ENCODE measurements around the gene ABCC8.

Gene ABCC8

DNA sequence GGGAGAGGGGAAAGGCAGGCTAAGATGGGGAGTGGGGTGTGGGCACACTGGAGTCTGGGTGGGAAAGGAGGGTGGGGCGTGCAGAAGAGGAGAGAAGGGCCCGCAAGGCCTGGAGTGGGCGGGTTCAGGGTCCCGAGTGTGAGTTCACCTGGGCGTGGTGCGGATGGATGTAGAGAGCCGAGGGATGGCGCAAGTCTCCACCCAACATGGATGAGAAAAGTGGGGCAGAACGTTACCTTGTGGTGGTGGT lies 364 bp upstream of the ABCC8 start:
- no peaks in the 10 kb centered on the region for H3K9me3 ChIP-seq (ENCODE audit: control insufficient read depth in 2 of 2, low read length in 2 of 2)
- H3K27ac ChIP-seq (ENCODE audit: low read depth in 2 of 2, low read length in 2 of 2), result no peak overlapping the region
- H3K27me3 ChIP-seq (ENCODE audit: control insufficient read depth in 2 of 2, insufficient read depth in 2 of 2, low read length in 2 of 2), result peaks cover 38 to 50% of the 10 kb centered on the region in 2 donors
- H3K4me3 ChIP-seq (ENCODE audit: low read length in 2 of 2), result no peak overlapping the region
- H3K4me1 ChIP-seq (ENCODE audit: control insufficient read depth in 2 of 2, insufficient read depth in 2 of 2, low read length in 2 of 2), result peaks cover 0 to 3% of the 10 kb centered on the region in 2 donors
- H3K9ac ChIP-seq (ENCODE audit: low read depth in 1 of 2, low read length in 2 of 2), result no peak overlapping the region
- no peaks in the 10 kb centered on the region for H3K36me3 ChIP-seq (ENCODE audit: control insufficient read depth in 2 of 2, insufficient read depth in 2 of 2, low read length in 2 of 2)

DNA sequence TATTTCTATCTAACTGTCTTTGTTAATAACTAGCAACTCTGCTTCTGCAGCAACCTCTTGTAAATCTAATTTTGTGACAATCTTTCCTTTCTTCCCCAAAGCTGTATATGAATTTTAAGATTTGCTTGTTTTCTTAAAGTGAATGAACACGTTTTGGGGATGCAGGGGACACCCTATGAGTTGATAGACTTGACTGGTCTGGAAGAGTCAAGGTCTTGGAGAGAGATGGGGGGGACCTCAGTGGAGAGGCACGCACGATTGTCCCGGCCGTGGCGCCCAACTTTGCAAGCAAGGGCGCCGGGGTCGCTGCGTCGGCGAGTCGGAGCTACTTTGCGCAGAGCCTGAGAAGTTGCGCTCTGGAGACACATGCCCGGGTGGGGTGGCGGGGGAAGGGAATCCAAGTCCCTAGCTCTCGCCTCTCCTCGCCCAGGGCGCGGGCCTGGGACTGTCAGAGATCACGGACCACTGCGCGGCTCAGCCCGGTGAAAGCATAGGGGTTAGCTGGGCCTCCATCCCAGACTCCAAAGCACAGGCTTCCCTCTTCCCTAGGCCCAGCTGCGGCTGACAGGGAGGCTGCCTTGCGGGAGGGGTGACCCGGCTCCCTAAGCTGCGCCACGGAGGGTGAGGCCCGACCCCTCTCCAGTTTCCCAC lies 854 bp downstream of the ABCC8 start:
- Histone ChIP-seq H3K36me3 (ENCODE audit: control insufficient read depth in 2 of 2, insufficient read depth in 2 of 2, low read length in 2 of 2) (no peaks in the 10 kb centered on the region), H3K4me1 (ENCODE audit: control insufficient read depth in 2 of 2, insufficient read depth in 2 of 2, low read length in 2 of 2) (peaks cover 0 to 3% of the 10 kb centered on the region in 2 donors), H3K9ac (ENCODE audit: low read depth in 1 of 2, low read length in 2 of 2) (no peak overlapping the region), H3K27me3 (ENCODE audit: control insufficient read depth in 2 of 2, insufficient read depth in 2 of 2, low read length in 2 of 2) (peaks cover 38 to 53% of the 10 kb centered on the region in 2 donors), H3K4me3 (ENCODE audit: low read length in 2 of 2) (peak overlapping the region in 1 of 2 donors; percentile 22), H3K27ac (ENCODE audit: low read depth in 2 of 2, low read length in 2 of 2) (no peak overlapping the region), H3K9me3 (ENCODE audit: control insufficient read depth in 2 of 2, low read length in 2 of 2) (no peaks in the 10 kb centered on the region)

DNA sequence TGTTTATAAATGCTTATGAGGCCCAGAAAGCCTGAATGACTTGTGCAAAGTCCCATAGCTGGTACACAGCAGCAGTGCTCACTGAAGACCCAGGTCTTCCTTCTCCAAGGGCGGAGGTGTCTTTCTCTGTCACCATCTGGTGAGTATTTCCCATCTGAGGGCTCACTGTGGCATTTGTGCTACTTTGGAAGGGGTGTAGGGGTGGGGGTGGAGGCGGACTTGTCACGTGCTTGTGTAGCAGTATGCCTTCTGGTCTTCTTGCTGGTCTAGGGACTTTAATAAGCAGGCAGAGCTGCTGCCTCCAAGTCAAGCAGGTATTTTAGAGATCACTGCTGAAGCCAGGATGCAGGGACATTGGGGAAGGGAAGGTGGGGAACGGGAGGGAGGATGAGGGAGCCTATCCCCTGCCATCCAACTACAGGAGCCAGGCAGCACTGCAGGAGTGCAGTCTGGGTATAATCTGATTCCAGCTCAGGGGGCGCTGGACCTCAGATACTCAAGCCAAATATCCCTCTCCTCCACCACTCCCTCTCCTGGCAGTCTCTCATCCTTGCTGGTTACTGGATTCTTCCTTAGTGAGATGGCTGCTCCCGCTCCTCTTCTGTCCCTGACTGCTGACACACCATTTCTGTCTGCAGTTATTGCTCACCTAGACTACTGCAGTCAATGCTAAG lies 3.4 kb downstream of the ABCC8 start:
- Histone ChIP-seq H3K4me3 (ENCODE audit: low read length in 2 of 2) (no peak overlapping the region), H3K4me1 (ENCODE audit: control insufficient read depth in 2 of 2, insufficient read depth in 2 of 2, low read length in 2 of 2) (no peaks in the 10 kb centered on the region), H3K27me3 (ENCODE audit: control insufficient read depth in 2 of 2, insufficient read depth in 2 of 2, low read length in 2 of 2) (peaks cover 33 to 51% of the 10 kb centered on the region in 2 donors), H3K36me3 (ENCODE audit: control insufficient read depth in 2 of 2, insufficient read depth in 2 of 2, low read length in 2 of 2) (no peaks in the 10 kb centered on the region), H3K27ac (ENCODE audit: low read depth in 2 of 2, low read length in 2 of 2) (no peak overlapping the region), H3K9me3 (ENCODE audit: control insufficient read depth in 2 of 2, low read length in 2 of 2) (no peaks in the 10 kb centered on the region), H3K9ac (ENCODE audit: low read depth in 1 of 2, low read length in 2 of 2) (no peak overlapping the region)

DNA sequence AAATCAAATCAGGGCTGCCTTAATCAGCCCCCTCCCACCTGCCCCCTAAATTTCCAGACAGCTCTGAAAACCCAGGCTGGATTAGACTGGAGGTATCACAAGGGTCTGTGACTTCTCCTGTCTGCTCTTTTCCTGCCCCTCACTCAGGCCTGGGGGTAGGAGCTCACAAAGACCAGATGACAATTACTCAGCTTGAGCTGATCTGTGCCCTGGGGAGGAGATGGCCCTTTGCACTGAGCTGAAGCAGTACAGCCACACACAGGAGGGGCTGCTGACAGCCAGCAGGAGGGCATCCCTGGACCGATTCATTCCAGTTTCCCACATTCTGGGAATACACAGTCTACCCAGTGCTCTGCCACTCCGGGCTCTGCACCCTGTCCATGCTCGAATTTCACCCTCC lies 4.2 kb downstream of the ABCC8 start:
- Histone ChIP-seq H3K4me1 (ENCODE audit: control insufficient read depth in 2 of 2, insufficient read depth in 2 of 2, low read length in 2 of 2) (no peaks in the 10 kb centered on the region), H3K36me3 (ENCODE audit: control insufficient read depth in 2 of 2, insufficient read depth in 2 of 2, low read length in 2 of 2) (no peaks in the 10 kb centered on the region), H3K27ac (ENCODE audit: low read depth in 2 of 2, low read length in 2 of 2) (no peak overlapping the region), H3K9ac (ENCODE audit: low read depth in 1 of 2, low read length in 2 of 2) (no peak overlapping the region), H3K4me3 (ENCODE audit: low read length in 2 of 2) (no peak overlapping the region), H3K9me3 (ENCODE audit: control insufficient read depth in 2 of 2, low read length in 2 of 2) (no peaks in the 10 kb centered on the region), H3K27me3 (ENCODE audit: control insufficient read depth in 2 of 2, insufficient read depth in 2 of 2, low read length in 2 of 2) (peaks cover 26 to 46% of the 10 kb centered on the region in 2 donors)

DNA sequence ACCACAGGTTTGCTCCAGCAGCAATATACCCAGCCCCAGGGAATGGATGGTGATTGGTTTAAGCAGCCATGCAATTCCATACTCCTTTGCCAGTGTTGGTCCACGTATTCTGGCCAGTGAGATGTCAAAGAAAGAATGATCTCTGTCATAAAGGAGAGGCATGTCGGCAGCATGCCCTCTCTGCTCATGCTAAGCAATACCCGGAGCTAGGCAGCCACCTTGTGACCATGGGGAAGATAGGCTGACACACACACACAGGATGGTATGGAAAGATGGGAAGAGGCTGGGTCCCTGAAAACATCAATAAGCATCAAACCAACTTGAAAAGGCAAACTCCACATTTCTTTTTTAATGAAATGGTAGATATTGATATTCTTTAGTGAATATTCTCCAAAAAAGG lies 5.1 kb downstream of the ABCC8 start:
- no peaks in the 10 kb centered on the region for H3K36me3 ChIP-seq (ENCODE audit: control insufficient read depth in 2 of 2, insufficient read depth in 2 of 2, low read length in 2 of 2)
- no peaks in the 10 kb centered on the region for H3K9me3 ChIP-seq (ENCODE audit: control insufficient read depth in 2 of 2, low read length in 2 of 2)
- no peak overlapping the region for H3K4me3 ChIP-seq (ENCODE audit: low read length in 2 of 2)
- H3K27me3 ChIP-seq (ENCODE audit: control insufficient read depth in 2 of 2, insufficient read depth in 2 of 2, low read length in 2 of 2), result peaks cover 24 to 39% of the 10 kb centered on the region in 2 donors
- no peak overlapping the region for H3K27ac ChIP-seq (ENCODE audit: low read depth in 2 of 2, low read length in 2 of 2)
- no peak overlapping the region for H3K9ac ChIP-seq (ENCODE audit: low read depth in 1 of 2, low read length in 2 of 2)
- no peaks in the 10 kb centered on the region for H3K4me1 ChIP-seq (ENCODE audit: control insufficient read depth in 2 of 2, insufficient read depth in 2 of 2, low read length in 2 of 2)

DNA sequence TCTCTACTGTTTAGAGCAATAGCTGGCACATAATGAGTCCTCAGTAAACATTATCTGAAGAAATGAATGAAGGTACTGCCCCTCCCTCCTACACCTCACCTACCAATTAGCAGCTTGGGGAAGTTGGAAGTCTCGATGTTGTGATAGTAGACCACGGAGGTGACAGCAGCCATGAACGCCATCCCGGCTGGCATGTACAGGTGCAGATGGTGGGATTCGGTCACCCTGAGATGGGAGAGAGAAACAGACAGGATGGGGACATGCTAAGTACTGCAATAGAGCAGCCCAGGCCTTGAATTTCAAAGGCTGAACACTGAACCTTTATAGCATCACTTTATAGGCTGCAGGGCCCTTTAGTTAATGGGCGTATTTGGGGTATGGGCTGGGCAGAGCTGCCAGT lies 6.6 kb downstream of the ABCC8 start:
- no peaks in the 10 kb centered on the region for H3K36me3 ChIP-seq (ENCODE audit: control insufficient read depth in 2 of 2, insufficient read depth in 2 of 2, low read length in 2 of 2)
- no peak overlapping the region for H3K27ac ChIP-seq (ENCODE audit: low read depth in 2 of 2, low read length in 2 of 2)
- no peaks in the 10 kb centered on the region for H3K4me1 ChIP-seq (ENCODE audit: control insufficient read depth in 2 of 2, insufficient read depth in 2 of 2, low read length in 2 of 2)
- no peak overlapping the region for H3K9ac ChIP-seq (ENCODE audit: low read depth in 1 of 2, low read length in 2 of 2)
- H3K9me3 ChIP-seq (ENCODE audit: control insufficient read depth in 2 of 2, low read length in 2 of 2), result no peaks in the 10 kb centered on the region
- H3K27me3 ChIP-seq (ENCODE audit: control insufficient read depth in 2 of 2, insufficient read depth in 2 of 2, low read length in 2 of 2), result peaks cover 14 to 24% of the 10 kb centered on the region in 2 donors
- H3K4me3 ChIP-seq (ENCODE audit: low read length in 2 of 2), result no peak overlapping the region

DNA sequence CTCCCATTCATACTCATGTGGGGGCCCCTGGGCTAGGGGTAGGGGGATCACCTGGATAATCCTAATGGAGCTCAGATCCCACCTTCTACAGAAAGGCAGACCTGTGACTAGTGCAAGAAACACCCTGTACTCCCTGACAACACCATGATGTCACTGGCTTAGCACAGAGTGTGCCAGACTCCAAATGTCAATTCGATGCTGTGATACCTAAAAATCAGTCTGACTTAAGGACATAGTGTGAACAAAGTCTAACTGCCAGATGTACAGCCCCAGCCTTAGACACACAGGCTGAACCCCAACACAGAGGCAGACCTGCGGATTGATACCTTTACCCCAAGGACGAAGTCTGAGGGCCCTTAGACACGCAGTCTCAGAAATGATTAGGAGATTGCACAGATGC lies 8.5 kb downstream of the ABCC8 start:
- peaks cover 0 to 7% of the 10 kb centered on the region in 2 donors for H3K27me3 ChIP-seq (ENCODE audit: control insufficient read depth in 2 of 2, insufficient read depth in 2 of 2, low read length in 2 of 2)
- H3K36me3 ChIP-seq (ENCODE audit: control insufficient read depth in 2 of 2, insufficient read depth in 2 of 2, low read length in 2 of 2), result no peaks in the 10 kb centered on the region
- H3K4me3 ChIP-seq (ENCODE audit: low read length in 2 of 2), result no peak overlapping the region
- no peak overlapping the region for H3K27ac ChIP-seq (ENCODE audit: low read depth in 2 of 2, low read length in 2 of 2)
- H3K9me3 ChIP-seq (ENCODE audit: control insufficient read depth in 2 of 2, low read length in 2 of 2), result no peaks in the 10 kb centered on the region
- no peaks in the 10 kb centered on the region for H3K4me1 ChIP-seq (ENCODE audit: control insufficient read depth in 2 of 2, insufficient read depth in 2 of 2, low read length in 2 of 2)
- no peak overlapping the region for H3K9ac ChIP-seq (ENCODE audit: low read depth in 1 of 2, low read length in 2 of 2)

DNA sequence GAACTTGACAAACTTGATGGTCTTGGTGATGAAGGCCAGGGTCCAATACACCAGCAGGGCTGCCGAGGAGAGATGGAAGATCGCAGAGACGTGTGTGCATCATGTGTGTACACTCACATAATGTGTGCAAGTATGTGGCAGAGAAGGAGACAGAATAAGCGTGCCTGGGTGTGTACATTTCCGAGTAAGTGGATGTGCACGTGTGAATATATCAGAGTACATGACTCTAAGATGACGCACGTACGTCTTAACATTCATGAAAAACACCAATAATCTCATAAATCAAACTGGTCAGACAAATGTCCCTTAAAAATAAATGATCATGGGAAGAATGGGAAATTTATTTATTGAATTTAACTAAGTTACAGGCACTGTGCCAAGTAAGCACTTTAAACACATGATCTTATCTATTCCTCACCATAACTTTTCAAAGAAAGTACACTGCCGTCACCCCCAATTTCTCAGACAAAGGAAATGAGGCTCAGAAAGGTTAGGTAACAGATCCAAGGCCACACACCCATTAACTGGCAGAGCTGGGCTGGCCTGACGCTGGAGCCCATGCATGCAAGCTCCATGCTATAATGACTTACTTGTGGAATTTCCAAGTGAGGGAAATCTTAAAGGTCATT lies 13.0 kb downstream of the ABCC8 start:
- H3K27ac ChIP-seq (ENCODE audit: low read depth in 2 of 2, low read length in 2 of 2), result no peak overlapping the region
- no peaks in the 10 kb centered on the region for H3K4me1 ChIP-seq (ENCODE audit: control insufficient read depth in 2 of 2, insufficient read depth in 2 of 2, low read length in 2 of 2)
- H3K27me3 ChIP-seq (ENCODE audit: control insufficient read depth in 2 of 2, insufficient read depth in 2 of 2, low read length in 2 of 2), result no peaks in the 10 kb centered on the region
- no peak overlapping the region for H3K4me3 ChIP-seq (ENCODE audit: low read length in 2 of 2)
- no peak overlapping the region for H3K9ac ChIP-seq (ENCODE audit: low read depth in 1 of 2, low read length in 2 of 2)
- H3K36me3 ChIP-seq (ENCODE audit: control insufficient read depth in 2 of 2, insufficient read depth in 2 of 2, low read length in 2 of 2), result no peaks in the 10 kb centered on the region
- no peaks in the 10 kb centered on the region for H3K9me3 ChIP-seq (ENCODE audit: control insufficient read depth in 2 of 2, low read length in 2 of 2)

DNA sequence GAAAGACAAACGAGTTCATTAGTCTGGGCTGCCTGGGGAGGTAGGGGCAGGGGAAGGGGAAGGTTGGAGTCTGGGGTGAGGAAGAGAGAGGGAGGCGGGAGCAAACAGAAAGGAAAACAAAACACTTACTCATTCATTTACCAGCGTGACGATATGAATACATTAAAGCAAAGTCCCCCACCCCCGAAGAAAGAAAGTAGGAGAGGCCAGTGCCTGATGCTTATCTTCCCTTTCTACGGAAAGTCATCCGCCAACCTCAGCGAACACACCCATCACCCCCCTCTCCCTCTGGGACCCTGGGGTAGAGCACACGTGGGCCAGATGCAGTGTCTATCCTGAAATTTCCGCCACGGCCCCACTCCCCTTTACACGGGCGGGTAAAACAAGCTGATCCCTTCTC lies 13.7 kb downstream of the ABCC8 start:
- no peak overlapping the region for H3K4me3 ChIP-seq (ENCODE audit: low read length in 2 of 2)
- H3K9me3 ChIP-seq (ENCODE audit: control insufficient read depth in 2 of 2, low read length in 2 of 2), result no peaks in the 10 kb centered on the region
- H3K36me3 ChIP-seq (ENCODE audit: control insufficient read depth in 2 of 2, insufficient read depth in 2 of 2, low read length in 2 of 2), result no peaks in the 10 kb centered on the region
- no peak overlapping the region for H3K27ac ChIP-seq (ENCODE audit: low read depth in 2 of 2, low read length in 2 of 2)
- no peaks in the 10 kb centered on the region for H3K27me3 ChIP-seq (ENCODE audit: control insufficient read depth in 2 of 2, insufficient read depth in 2 of 2, low read length in 2 of 2)
- H3K9ac ChIP-seq (ENCODE audit: low read depth in 1 of 2, low read length in 2 of 2), result no peak overlapping the region
- H3K4me1 ChIP-seq (ENCODE audit: control insufficient read depth in 2 of 2, insufficient read depth in 2 of 2, low read length in 2 of 2), result no peaks in the 10 kb centered on the region

DNA sequence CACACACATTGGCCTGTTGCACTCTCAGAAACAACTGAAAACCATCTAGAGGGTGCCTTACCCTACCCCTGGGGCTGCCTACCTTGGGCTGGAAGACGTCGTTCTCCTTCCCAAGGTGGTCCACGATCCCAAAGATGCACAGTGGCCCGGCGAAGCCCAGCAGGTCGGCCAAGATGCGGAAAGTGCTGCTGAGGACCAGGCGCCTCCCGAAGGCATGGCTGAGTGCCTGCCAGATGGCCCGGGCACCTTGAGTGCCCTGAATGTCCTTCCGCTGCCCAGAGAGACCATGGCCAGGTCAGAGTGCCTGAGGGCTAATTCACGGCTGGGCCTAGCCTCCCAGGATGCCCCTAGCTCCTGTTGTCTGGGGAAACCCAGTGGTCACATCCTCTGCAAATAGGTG lies 16.2 kb downstream of the ABCC8 start:
- Histone ChIP-seq H3K27me3 (ENCODE audit: control insufficient read depth in 2 of 2, insufficient read depth in 2 of 2, low read length in 2 of 2) (no peaks in the 10 kb centered on the region), H3K27ac (ENCODE audit: low read depth in 2 of 2, low read length in 2 of 2) (no peak overlapping the region), H3K9ac (ENCODE audit: low read depth in 1 of 2, low read length in 2 of 2) (no peak overlapping the region), H3K4me3 (ENCODE audit: low read length in 2 of 2) (no peak overlapping the region), H3K36me3 (ENCODE audit: control insufficient read depth in 2 of 2, insufficient read depth in 2 of 2, low read length in 2 of 2) (no peaks in the 10 kb centered on the region), H3K9me3 (ENCODE audit: control insufficient read depth in 2 of 2, low read length in 2 of 2) (no peaks in the 10 kb centered on the region), H3K4me1 (ENCODE audit: control insufficient read depth in 2 of 2, insufficient read depth in 2 of 2, low read length in 2 of 2) (no peaks in the 10 kb centered on the region)
